Activated effector memory CD4-positive, alpha-beta T cell treated with Interleukin-2 at 50 U/mL for 16 hours (primary cell): ENCODE results near the gene CPEB1.
A peak's percentile ranks its signal among the peaks of the same experiment; 100 is the strongest.

Experiments used
- DNase-seq: peaks from one replicate; pipeline ENCODE4 v3.0.0-alpha.2; 2020

CPEB1 gene

DNA sequence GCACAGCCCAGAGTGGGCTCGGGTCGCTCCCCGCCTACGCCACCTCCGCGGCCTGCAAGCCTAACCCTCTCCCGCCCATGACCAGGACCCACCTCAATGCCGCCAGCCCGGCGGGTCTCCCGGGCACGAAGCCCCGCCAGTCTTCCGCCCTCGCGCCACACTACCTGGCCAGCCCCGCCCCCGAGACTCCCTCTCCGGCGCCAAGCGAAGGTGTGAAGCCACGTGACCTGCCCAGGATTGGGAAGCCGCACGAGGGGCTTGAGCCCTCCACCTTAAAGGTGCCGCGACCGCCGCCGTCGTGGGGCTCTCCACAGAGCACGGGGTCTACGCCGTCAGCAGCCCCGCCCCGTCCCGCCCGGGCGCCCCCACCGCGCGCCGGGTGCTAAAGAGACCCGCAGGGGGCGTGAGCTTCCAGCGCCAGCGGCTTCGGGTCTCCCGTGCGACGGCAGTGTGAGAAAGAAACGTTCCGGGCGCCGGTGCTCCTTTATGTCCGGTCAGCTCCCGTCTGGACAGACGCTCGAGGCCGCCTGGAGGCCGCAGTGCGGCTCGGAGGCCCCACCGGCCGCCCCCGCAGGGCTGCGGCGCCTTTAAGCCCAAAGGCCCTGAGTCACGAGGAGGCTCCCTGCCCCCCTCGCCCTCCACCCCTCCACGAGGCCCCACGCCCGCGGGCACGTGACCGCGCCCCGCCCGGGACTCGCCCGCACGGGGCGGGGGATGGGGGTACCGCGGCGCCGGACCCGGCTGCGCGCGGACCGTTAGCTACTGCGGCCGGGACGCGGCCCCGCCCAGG is at the start of gene CPEB1:
Gene CPEB1, minus strand, starts transcription at position 319 of the 790 bp plus-strand sequence. CDS start 18,904 bp downstream, outside the sequence.
- no peak for DNase-seq

DNA sequence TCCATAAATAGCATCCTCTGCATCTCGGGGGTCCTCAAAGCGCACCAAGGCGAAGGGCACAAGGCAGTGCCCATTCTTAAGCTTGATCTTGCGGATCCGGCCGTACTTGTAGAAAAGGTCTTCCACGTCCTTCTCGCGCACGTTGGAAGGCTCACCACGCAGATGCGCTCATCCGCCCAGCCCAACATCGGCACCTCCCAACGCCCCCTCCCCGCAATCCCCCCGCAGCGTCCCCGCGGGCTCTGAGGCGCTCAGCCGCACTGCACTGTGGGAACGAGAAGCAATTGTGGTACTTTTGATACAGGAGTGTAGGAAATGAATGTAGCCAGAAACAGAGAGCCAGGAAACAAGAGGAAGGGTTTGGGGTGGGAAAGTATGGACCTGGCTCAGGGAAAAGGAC is 45.0 kb upstream of the CPEB1 start:
- DNase-seq: no peak

DNA sequence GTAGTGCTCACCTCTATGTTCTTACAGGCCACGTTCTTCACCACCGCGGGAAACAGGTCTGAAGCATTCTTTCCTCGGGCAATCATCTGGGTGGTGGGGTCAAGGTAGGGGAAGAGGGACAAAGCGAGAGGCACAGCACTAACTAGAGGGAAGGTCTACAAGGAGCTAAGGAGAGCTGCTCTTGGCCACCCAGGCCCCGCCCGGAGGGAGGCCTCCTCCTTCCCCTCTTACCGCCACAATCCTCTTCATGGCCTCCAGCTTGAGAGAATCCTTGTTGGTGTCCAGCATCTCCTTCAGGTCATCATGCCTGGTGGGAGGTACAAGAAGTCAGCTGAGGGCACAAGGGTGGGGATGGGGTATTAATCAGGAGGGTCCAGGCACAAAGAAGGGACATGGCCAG is 42.0 kb upstream of the CPEB1 start:
- DNase-seq: no peak

DNA sequence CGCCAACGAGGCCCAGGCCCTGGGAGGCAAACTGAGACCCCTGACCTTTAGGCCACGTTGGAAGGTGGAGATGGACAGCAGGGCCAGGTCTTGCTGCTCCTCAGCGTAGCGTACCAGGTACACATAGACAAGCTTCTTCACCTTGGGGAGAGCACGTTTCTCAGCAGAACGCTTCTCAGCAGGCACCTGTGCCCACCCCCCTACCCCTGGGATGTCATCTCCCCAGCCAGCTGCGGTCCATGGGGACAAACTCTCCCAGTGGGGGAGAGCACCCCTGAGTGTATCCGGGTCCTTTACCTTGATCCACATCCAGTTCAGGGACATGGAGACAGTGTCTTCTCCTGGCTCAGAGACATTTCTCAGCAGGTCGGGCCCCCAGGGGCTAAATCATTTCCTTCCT is 41.5 kb upstream of the CPEB1 start:
- DNase-seq: no peak

DNA sequence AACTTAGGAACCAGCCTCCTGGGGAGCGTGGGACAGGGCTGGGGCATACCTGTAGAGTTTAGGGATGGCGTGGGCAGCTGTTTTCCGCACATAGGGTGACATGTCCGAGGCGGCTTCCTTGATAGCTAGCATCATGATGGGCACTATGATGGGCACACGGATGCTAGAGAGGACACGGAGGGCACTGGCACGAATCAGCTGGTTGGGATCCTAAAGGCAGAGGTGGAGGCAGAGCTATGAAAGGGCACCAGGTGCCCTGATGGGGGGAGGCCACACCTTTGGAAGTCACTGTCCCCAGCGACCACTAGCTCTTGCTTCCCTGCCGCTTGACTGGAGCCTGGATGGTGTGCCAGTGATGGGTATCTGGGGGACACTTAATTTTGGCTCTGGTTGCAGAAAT is 34.2 kb upstream of the CPEB1 start:
- DNase-seq: no peak

DNA sequence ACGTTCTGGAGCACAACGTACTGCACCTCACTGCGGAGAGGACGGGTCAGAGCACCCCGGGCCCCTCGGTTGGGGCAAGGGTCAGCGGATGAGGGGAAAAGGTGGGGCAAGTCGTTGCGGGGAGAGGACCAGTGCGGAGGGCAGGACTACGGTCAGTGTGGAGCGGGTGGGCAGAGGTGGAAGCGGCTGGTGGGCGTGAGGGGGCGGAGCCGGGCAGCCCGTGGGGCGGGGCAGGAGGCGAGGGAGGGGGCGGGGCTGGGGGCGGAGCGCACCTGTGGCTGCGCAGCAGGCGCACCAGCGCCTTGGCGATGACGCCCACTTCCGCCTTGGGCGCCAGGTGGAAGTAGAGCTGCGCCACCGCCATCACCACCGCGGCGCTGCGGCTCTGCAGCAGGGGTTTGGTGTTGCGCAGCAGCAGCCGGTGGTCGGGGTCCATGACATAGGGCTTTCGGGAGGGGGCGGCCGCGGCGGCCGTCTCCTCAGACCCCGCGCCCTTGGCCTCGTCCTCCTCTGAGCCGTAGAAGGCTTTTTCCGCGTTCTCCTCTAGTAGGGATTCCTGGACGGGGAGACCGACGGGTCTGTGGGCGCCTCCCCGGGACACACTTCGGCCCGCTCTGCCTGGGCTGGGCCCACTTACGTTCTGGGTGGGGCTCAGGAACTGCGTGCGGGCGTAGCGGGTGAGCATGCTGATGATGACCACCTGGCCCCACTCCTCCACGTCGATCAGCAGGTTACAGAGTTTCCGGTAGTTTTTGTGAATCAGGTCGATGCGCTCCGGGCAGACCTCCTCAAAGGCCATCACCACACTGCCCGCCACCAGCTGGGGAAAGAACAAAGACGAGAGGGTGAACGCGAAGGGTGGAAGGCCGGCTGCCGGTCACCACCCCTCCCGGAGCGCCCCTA is 33.3 kb upstream of the CPEB1 start:
- peak; percentile 77 for DNase-seq

DNA sequence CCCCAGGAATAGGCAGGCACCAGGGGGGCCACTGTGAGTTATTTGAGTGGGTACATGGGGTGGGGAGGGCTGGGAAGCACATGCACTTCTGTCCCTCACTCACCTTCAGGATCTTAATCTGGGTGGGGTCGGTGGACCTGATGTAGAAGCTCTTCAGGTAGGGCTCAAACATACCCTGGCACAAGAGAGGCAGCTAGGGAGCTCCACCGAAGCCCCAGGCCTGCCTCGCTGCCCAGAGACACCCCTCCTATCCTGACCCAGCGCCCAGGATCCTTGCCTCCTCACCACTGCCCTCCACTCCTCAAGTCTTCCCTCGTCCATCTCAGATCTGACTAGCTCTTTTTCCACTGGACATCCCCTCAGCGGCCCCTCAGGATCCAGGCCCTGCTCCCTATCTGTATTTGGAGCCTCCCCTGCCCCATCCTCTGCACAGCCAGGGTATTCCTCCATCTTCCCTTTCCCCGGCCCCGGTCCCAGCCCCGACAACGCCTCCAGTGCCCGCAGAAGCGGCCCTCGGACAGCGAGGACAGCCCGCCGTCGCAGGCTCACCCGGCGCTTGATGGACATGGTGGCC is 32.5 kb upstream of the CPEB1 start:
- DNase-seq: no peak

DNA sequence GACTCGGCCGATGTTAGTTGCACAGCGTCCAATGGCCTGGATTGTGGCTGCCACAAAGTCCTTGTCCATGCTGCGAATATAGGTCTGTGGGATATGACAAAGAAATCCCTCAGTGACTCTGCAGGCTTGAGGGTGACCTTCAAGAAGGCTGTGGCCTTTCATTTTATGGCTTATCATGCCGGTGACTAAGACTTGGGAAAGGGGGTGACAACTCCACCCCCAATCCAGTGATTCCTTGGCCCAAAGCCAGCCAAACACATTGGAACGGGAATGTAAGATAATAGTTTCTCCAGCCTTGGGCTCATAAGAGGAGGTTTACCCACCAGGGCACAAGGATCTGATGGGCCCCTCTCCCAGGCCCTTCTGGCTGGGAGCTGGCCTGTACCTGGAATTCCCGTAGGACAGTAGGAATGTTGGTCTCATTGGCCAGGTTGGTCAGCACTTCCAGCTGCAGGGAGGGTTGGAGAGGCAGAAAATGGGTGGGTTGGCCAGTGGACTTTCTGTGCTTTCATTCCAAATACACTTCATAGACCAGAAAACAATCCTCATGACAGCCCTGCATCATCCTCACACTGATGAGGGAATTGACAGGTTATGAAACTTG is 30.7 kb upstream of the CPEB1 start:
- no peak for DNase-seq

DNA sequence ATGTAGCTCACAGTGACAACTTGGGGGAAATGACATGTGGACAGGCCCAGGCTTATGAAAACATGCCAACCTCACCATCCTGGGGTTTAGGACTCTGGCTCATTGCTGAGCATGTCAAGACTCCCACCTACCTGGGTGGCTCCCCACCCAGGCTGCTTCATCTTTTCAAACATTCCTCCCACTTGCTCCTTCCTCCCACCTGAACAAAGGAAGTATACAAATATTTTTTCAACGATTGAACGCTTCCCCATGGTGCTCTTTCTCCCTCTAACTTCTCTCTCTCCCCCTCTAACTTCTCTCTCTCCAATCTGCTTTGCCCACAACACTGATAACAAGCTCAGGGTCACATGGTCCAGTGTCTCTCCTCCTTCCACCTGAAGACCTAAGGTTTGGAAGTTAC is 27.7 kb upstream of the CPEB1 start:
- no peak for DNase-seq

DNA sequence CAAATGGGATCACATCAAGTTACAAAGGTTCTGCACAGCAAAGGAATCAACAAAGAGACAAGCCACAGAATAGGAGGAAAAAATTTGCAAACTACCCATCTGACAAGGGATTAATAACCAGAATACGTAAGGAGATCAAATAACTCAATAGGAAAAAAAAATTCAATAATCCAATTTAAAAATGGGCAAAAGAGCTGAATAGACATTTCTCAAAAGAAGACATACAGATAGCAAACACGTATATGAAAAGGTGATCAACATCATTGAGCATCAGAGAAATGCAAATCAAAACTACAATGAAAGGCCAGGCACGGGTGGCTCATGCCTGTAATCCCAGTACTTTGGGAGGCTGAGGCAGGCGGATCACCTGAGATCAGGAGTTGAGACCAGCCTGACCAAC is 23.5 kb upstream of the CPEB1 start:
- DNase-seq: no peak

DNA sequence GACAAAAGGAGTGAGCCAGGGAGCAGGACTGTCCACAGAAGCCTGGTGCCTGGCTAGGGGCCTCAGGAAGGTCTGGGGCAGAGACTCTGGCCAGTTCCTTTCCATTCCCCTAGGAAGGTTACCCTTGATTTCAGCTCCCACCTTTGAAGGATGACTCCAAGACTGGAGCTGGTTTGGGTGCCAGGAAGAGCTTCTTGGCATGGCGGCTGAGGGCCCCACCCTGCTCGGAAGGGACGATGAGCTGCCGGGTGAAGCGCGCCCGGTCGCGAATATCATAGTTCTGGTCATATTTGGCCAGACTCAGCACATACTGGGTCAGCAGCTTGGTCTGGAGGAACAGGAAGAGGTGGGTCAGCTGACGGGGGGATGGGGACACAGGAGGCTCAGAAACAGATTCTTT is 19.4 kb upstream of the CPEB1 start:
- no peak for DNase-seq

DNA sequence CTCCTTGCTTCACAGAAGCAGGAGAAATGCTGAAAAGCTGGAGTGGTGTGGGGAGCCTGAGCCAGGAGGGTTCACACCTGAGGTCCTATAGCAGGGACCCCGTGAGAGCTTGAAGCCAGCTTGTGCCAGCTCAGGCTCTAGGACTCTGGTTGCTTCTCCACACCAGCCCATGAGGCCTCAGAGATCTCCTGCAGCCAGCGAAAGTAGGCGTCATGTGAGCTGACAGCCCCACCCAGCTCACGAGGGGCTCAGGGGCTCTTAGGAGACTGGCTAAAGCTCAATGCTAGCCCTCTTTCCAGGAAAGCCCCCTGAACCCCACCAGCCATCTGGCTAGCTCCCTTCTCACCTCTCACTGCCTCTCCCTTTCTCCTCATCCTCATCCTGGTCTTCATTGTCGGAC is 16.9 kb upstream of the CPEB1 start:
- DNase-seq: no peak

DNA sequence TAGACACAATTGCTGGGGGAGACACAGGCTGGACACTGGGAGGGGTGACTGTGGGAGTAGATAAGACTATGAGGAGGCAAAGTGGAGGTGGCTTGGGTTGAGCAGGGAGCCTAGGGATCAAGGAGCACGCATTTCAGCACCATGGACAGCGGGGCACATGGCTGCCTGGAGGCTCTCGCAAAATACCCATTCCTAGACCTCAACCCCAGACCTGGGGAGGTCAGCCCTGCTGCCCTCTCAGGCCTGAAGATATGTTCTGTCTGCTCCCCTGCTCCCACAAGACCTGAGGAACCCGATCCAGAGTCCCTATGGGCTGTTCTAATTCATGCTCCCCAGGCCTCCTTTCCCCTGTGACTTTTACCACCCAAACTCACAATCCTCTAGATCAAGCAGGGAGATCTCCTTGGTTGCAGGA is 16.0 kb upstream of the CPEB1 start:
- DNase-seq: no peak

DNA sequence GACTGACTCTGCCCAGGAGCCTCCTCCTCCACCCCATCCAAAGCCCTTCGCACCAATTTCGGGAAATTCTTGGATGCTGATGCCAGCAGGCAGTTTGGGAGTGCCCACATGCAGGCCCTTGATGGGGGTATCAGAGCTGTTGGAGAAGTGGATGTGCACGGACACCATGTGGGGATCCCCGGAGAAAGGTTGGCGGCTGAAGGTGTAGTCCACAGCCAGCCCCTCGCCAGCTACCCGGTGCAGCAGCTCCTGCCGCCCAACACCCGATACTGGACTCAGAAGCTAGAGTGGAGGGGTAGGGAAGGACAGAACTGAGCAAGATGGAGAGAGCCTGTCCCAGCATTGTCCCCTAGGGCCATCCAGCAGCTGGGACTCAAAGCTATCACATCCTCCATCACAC is 15.5 kb upstream of the CPEB1 start:
- DNase-seq: no peak

DNA sequence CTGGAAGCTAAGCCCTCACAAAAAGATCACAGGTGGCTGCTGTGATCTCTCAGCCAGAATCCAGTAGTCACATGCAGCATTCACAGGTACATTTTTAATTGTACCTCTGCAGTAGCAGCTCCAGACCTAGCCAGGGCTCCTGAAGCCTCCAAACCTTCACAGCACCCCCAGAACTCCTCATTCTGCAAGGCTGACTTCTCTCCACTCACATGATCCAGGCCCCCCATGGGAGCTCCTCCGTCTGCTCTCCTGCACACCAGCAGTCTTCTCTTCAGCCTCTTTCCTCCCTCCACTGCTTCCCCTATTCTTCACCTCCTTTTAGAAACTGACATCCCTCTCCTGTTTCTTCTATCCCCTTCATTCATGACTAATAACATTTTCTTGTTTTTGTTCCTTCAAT is 13.2 kb upstream of the CPEB1 start:
- no peak for DNase-seq

DNA sequence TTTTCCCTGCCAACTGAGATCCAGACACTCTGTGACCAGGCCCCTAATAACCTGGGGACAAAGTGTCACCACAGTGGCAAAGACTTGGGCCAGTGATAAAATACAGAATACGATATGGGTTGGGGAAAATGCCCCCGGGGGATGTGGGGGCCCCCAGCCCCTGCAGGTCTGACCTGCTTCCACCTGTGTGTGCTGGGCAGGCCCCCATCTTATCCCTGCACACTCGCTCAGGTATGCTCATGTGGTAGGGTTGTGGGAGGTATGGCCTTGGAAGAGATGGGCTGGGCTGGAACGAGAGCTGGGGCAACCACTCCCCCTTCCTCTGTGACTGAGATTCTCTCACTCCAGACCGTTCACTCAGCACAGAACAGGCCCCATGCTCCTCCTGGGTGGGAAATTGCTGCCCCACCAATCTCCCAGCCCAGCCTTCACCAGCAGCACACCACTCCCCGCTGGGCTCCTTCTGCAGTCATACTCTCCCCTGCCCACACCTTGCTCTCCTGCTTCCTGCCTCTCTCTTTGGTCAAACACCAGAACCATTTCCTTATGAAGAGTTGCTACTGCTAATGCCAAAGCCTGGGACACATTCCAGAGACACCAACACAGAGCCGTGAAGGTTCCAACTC is 9.6 kb upstream of the CPEB1 start:
- no peak for DNase-seq

DNA sequence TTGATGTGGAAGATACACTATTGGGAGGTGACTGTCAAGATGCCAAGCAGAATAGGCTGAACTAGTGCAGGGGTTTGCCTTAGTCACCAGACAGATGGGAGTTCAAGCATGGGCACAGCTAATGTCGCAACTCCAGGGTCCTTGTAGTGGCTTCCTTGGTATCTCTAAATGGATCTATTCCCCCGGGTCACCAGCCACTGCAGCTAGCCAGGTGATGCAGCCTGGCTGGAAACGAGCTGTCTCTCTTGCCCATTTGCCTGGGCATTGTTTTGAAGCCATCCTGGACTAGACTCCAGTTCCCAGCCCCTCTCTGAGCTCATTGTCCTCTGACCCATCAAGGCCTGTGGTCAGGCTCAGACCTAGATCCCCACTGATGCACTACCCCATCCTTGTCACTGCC is 8.4 kb upstream of the CPEB1 start:
- DNase-seq: no peak

DNA sequence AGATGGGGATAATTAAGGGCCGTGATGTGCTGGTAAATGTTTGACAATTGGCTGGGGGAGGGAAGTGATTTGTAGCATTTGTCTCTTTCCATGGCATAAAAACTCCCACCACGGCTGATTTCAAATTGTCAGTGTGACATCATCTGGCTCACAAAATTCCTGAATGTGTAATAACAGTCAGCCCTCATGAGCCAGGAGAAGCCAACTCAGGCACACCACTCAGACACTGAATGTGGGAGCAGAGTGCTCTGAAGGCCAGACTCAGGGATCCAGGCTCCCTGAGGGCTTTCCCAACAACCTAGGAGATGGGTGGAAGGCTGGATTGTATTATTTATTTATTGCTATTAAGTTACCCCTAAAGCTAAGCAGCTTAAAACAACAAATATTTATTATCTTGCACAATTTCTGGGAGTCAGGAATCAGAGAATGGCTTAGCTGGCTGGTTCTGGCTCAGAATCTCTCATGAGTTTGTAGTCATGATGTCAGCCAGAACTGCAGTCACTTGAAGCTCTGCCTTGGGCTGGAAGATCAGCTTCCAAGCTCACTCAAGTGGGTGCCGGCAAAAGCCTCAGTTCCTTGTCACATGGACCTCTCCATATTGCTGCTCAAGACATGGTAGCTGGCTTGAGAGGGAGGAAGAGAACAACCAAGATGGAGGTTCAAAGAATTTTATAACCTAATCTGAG is 6.5 kb upstream of the CPEB1 start:
- no peak for DNase-seq

DNA sequence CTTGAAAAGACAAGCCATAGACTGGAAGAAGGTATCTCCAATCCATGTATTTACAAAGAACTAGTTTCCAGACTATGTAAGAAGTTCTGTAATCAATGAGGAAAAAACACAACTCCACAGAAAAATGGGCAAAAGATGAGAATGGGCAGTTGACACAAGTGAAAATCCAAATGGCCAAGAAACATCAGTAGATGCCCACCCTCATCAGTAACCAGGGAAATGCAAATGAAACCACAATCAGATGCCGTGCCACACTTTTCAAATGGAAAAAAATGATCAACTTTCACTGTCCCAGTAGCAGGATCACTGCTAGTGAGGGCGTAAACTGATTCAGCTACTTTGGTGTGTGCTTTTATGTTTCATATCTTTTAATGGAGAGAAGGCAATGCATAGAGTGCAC is 4.5 kb upstream of the CPEB1 start:
- no peak for DNase-seq

DNA sequence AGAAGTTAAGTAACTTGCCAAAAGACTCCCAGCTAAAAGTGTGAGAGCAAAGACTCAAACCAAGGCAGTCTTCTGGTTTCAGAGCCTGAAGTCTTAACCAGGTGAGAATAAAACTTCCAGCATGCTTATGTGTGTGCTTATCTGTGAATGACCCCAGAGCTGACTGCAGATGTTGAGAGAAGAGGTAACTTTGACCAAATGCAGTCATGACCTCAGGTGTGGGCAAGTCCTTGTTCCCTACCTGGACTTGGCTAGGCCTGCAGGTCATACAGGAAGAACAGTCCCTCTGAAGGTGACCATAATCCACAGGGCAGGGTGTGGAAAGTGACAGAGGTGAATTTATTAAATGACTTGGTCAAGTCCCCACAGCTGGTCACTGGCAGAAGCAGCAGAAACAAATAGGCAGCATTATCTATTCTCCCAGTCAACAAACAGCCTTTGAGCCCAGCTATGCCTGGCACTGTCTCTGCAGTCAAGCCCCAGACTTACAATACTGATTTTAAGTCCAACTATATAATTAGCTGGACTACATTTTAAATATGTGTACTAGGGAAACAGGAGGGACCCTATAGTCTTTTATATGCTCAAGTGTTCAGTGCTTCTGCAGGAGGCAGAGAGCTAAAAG is 3.0 kb upstream of the CPEB1 start:
- no peak for DNase-seq

DNA sequence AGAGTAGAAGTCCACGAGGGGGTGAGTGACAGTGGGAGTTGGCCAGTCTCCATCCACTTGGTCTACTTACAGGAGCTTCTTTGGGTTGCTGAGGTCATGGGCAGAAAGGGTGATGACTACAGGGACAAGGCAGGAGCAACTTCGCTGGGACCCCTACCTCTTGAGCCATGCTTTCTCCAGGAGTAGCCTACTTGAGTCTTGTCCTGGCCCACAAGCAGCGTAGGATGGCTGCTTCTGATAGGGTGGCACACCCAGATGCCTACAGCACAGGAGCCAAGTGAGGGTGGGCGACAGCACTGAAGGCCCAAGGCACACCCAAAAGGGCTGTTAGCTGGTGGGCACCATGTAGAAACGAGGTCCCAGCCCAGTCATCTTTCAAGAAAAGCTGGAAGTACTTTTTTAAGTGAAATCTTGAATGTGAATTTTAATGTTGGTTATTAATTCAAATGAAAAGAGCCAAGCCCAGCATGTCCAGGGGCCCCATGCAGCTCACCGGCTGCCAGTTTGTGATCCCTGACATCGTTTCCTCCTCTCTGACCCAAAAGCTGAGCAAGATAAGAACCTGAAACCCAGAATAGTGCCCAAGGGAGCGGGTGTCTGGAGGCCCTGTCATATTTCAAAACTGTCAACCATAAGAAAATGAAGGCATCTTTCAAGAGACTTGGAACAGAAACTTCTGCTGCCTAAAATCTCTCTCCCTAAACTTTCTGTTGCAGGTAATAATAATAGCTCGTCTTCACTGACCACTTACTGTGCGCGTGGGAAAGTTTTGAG is 2.2 kb upstream of the CPEB1 start:
- DNase-seq: no peak
